ENCODE measurements around the gene BFSP2.

- TF ChIP-seq CTCF (conservative IDR thresholded peaks at IDR 0.05): no peak
- no peak for TF ChIP-seq ZFX (IDR thresholded peaks at IDR 0.05)
These were observed 28.7 kb downstream of the BFSP2 start for GRCh38 chr3:133428552-133428951.
